Measurements from ENCODE around the gene MCC.

The MCC gene

DNA sequence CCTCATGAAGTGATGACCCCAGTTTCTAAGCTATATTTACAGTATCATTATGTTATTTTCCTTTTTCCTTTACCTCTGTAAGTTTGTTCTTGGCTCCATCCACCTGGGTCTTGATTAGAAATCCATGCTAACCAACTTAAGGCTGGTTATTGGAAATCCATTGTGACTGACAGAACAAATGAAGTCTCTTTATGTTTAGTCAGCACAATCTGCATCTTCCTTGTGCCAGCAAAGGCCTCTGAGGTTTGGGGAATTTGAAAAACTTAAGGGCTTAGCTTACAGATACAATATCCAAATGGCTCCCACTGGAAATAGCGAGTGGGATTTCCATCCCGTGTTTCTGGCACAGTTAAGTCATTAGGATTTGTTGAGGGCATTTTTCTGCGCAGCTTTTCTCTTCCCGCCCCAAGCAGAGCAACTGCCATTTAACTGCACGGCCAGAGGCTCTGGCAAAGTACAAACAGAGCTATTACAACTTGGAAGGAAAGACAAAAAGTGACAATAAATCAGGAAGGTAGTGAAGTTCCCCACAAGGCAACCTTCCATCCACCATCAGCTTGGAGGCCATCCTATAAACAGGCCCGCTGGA is 447.5 kb downstream of the MCC start:
- no peak for DNase-seq

DNA sequence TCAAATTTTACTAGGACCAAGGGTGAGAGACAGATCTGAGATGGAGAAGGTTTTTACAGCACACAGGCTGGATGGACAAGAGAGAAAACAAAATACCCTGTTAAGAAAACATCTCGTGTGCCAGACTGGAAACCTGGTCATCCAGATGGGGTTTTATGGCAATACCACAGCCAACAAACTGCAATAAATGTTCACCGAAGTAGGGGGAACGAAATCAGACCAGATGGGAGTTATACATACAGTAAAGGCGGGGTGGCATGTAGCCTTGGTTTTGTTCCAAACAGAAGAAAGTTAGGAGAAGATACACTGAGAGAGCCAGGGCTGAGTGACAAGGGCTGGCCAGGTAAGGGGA is 448.3 kb downstream of the MCC start:
- DNase-seq = no peak

DNA sequence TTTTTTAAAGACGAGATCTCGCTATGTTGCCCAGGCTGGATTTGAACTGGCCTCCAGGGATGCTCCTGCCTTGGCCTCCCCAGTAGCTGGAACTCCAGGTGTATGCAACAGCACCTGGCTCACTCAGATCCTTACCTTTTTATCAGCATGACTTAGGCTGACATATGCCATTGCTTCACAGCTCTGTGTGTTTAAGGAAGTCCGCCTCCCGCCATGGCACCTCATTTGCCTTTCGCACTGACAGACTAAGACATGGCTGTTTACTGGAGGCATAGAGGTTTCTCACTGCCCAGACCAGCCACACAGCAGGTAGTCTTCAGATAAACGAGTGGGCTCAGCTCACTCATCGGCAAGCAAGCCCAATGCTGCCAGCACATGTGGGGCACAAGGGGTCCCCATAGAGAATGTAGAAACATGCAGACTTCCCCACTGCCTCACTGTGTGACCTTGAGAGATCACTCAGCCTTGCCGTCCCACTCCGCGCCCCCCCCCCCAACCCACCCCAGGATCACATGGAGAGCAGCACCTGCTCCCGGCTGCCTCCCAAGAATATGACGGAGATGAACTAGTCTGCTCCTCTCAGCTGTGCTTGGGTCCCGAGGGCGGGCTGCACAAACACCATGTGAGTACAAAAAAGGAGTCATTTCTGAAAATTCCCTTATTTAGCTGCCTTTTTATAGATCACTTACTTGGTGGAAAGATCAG is 448.9 kb downstream of the MCC start:
- no peak for DNase-seq

DNA sequence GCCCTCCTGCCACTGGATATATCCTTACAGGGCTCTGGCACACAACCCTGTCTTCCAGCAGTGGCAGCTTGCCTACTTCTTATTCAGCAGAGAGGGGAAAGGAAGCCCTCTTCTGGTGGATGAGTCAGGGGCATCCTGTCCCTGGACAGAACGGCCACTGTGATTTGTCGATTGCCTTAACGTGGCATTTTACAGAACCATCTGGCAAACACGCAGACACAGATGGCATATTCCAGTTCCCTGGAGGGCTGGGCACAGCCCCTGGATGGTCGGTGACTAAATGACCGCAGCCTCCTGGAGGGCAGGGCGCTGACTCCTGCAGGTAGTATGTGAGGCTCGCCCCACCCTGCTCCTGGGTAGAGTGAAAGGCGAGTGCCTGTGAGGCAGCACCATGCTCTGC is 449.5 kb downstream of the MCC start:
- DNase-seq = no peak

DNA sequence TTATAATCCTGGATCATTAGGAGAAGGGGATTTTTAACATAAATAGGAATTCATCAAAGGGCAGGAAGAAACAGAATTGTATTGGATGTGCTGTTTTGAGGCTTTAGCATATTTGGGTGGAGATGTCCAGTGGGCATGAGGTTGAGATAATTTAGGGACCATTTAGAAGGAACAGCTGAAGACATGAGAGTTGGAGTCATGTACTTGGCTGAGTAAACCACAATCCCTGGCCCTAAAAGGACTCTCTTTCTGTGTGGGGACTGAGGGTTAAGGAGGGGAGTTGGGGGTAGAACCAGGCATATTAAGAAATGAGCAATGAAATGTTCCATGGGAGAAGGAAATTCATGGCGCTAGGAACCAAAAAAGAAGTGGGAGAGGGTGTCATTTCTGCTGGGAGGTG is 450.1 kb downstream of the MCC start:
- DNase-seq = no peak

DNA sequence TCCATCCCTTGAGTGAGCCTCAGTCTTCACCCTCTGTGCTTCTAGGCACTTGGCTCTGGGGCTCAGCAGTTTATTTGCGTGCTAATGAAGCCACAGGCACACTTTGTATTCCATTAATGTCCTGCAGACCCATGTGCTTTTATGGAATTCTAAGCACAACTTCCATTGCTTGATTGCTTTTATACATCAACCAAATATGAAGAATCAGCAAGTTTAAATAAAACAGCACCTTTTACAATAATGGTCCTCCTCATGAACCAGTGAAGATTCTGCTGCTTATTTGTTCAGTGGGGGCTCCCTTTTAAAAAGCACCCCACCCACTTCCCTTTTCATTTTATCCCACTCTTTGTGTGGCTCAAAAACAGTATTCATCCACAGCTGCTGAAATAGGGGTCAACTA is 451.4 kb downstream of the MCC start:
- DNase-seq = no peak

DNA sequence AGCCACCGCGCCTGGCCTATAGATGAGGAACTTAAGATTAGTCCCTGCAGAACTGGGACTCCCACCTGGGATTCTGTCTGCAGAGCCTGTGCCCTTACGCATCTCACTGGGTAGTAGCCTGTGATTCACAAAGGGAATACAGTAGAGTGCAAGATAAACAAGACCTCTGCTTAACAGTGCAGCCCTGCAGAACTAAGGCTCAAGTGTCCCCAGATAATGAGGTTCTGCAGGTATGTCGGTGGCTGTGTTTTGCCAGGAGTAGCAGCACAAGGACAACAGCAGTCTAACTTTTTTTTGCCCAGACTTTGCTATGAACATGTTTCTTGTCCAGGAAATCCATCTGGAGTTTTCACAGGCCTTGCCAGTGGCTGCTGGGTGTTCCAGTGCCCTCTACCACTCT is 451.9 kb downstream of the MCC start:
- no peak for DNase-seq

DNA sequence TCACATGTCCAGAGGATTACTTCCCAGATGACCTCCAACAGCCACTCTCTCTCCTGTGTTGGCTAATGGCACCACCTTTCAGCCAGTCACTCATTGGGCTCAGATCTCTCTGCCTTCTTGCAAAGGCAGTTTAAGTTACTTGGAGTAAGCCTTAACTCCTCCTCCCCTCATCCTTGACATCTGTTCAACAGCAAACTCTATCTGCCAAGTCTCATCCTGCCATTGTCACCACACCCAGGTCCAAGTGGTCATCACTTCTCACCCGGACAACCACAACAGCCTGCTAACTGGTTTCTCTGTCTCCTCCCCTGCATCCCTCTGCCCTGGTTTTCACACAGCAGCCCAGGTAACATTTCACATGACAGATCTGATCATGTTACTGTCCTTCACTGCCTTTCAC is 453.2 kb downstream of the MCC start:
- DNase-seq = no peak

DNA sequence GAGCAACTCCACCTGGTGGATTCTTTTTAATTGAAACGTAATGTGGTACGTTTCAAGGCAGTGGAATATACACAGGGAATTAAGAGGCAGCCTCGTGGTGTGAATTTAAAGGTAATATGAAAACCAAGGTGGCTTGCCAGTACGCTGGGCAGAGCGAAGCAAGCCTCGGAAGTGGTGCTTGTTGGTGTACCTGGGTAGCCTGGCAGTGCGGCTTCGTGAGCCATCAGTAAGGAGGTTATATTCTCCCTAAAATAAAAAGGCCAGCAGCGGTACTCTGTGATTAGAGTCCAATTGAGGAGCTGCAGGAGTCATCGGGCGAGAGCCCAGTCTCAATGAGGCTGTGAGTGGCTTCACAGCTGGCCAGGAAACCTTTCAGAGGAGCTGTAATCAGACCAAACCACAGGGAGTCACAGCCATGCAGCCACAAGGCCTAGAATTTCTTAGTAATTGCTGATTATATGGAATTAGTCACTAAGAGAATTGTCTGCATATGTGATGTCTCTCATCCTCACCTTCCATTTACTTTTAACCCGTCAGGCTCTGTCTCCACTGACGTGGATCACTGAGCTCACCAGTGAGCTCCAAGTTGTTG is 454.0 kb downstream of the MCC start:
- DNase-seq = no peak

DNA sequence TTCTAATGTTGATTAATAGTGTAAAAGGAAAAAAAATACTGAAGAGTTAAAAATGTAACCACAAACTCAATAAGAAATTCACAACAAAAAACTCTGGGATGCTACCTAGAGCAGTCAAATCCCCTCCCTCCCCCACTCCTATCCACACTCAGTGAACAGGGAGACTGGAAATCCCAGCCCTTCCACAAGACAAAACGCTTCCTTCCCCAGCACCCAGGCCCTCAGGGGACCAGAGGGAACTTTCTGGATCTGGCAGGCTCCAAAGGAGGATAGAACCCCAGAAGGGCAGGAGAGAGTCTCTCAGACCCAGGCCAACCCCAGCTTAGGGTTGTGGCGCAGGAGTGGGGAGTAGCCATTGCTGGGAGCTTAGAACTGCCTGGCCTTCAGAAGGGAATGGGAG is 456.7 kb downstream of the MCC start:
- DNase-seq = no peak

DNA sequence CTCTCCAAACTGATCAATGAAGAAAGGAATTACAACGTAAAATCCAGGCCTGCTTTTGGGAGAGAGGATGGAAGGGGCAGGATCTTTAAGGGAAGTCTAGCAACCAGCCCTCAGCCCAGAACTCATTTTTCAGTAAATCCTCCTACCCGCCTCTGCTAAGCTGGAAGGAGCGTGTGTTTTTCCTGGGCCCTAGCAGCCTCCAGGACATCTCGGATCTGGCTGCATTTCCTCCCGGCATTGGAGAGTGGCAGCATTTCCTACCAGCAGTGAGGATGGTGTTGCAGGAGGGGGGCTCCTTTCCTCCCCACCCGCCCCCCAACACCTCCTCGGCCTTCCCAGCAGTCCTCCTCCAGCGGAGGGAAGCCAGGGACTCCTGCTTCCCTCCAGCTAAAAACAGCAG is 457.1 kb downstream of the MCC start:
- DNase-seq = no peak

DNA sequence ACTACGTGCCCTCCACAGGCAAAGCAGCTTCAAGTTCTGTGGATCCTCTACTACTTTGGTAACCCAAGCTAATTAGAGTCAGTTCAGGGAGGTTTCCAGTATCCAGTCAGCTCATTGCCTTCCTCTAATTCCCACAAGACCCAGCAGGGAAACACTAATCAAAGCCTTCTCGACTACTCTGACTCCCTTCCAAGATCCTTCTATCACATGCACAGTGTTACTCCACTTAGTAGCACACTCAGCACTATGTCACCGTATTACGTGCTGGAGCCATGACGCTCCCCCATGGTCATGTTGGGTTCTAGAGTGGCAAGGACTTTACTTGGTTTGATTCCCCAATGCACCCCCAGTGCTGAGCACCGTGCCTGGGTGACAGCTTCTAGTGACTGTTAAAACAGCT is 458.6 kb downstream of the MCC start:
- no peak for DNase-seq

DNA sequence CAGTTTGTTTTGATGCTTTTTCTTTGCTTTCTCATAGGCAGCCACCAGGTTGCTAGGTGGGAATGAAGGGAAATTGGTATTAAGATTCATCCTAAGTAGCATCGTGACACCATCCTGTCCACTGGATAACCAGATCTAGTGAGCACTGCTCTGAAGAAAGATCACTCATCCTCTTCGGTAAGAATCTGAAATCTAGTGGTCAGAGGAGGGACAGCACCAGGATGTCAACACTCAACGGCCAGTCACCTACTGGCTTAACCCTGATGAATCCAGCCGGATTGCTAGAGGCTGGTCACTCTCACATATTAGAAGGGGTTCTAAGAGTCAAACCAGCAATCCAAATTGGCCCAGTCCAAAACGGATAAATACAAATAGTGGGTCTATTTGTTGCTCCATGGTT is 460.8 kb downstream of the MCC start:
- no peak for DNase-seq

DNA sequence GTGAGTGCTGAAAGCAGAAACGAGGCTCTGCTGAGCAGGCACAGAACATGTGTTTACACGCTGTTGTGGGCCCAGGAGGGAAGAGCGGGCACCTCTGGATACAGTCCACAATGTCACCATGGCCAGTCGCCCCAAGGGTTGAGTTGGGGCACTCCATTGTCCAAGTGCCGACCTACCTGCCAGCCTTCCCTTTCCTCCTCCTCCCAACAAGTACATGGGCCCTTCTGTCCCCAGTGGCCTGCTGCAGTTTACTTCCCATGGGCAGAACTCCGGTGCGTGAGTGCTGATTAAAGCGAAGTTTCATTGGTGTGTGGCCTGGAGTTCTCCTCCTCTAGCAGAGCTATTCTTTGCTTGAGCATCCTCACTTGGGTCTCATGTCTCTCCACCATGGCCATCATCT is 461.2 kb downstream of the MCC start:
- DNase-seq = no peak

DNA sequence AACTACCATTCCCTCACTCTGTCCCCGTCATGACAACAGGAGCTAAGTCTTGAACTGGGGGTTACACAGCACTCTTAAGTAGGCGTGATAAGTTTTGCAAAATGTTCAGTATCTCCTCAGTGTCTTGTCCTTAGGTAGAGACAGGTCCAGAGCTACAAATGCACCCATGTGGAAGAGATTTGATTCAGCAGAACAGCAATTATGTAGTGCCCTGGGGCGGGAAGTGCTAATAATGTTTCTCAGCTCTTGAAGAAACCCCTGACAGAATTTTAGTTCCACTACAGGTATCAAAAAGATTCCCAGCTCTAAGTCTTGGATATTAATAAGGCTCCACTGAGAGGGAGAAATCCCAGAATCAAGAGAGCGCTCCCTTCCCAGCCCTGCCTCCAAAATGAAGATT is 462.0 kb downstream of the MCC start:
- DNase-seq = no peak

DNA sequence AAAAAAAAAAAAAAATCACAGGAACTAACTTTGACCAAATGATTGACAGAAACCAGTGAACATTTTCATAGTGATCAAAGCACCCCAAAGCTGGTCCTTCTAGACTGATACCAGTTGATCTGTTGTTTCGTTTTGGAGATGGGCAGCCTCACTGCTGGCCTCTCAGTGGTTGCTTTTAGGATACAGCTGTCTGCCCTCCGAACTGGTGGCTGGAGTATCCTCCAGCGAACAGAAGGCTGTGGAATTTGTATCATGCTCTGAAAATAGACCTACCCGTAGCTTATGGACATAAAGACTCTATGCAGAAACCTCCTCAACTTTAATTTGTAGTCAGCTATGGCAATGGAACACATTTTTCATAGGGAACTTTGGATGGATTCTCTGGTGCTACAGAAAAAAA is 462.7 kb downstream of the MCC start:
- no peak for DNase-seq

DNA sequence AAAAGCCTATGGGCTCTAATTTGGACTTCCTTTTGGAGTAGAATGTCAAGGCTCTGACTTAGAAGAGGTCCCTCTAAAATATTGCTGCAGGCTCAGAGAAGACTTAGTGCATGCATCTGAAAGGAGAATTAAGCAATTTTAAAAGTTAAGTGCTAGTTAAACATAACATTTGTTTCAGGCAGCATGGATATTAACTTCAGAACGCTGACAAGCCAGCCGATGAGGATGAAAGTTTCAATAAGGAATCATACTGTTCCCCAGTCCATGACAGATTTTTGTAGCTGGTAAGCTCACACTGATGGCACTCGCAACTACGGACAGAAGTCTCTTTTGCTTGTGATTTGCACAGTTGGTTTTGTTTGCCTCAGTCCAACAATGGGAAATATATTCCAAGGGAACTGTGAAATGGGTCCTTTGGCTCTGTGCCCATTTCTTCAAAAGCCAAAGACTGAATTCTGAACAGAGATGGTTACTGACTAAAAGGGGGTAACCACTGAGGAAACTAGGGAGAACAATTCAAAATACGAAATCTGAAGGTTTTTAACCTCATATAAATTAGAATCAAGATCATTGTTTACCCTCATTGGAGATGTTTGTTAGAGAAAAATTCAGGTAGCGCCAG is 464.1 kb downstream of the MCC start:
- no peak for DNase-seq

DNA sequence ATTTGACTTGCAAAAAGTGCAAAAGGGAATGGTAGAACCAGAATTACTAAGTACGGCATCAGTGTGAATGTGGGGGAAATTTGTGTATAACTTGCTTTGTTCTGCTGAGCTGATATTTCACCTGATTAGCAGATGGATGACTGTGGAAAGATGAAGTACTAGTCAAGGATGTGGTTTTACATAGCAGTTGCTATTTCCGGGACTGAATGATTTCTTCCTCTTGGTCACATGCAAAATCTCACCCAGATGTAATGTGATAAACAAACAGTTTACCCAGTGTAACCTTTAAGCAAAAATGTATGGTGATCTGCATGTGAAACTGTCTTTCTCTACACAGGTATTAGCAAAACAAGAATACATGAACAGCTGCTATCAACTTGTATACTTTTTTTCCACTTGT is 465.6 kb downstream of the MCC start:
- DNase-seq = peak in 1 of 2 donors; percentile 75

DNA sequence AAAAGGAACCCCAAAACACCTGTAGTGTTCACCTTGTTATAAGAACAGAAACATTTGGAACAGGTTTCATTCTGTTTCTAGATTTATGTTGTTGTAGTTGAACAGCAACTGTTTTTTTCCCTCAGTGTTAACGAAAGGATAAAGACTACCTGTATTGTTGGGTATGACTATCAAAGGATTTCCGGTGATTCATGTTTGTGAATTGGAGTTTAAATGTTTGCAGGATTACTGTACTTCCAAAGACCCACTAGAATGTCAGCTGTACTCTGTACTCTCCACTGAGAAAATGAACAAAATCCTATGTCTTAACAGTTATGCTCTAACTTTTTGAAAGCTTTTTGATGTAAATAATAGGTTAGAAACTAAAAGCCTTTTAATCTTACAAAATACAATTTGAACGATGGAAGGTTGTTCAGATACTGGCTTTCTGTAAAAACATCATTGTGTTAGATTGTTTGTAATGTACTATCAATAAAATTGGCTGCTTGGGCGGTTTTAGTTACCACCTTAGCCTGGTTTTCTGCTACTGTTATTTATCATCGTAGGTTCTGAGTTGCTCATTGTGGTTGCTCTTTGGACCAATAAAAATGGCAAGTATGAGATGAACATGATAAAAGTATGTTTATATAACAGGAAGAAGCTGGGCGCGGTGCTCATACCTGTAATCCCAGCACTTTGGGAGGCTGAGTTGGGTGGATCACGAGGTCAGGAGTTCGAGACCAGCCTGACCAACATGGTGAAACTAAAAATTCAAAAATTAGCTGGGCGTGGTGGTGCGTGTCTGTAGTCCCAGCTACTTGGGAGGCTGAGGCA is 467.6 kb downstream of the MCC start:
- peak in 1 of 2 donors; percentile 20 for DNase-seq

DNA sequence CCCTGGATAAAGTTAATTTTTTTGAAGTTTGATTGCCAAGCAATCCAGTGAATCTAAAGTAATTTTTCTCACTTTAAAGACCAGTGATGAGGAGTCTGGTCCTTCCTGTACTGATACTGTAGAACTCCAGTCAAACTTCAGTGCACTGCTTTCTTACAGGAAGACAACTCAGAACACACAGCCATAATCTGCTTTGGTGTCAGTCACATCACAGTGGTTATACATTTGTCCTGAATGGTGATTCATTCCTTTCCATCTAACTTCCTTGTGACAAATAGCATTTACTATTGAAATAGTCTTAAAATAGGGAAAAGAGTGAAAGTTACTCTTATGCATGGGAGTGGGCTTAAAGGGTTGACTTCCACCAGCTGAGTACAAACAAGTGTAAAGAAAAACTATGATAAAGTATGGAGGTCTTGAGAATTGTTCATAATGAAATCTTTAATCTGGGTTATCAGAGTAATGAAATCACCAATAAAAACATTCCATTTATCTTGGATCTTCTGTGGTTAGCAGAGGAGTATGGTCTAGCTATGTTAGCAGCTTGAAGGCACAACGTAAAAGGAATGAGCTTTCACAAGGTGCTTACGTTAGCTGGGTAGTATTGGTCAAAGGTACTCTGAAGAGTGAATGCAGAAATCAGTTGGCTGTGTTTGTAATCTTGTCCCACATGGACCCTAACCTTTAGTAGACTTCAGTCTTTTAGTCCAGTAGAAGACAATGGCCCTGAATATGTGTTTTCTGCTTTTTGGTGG is 470.2 kb downstream of the MCC start:
- no peak for DNase-seq

DNA sequence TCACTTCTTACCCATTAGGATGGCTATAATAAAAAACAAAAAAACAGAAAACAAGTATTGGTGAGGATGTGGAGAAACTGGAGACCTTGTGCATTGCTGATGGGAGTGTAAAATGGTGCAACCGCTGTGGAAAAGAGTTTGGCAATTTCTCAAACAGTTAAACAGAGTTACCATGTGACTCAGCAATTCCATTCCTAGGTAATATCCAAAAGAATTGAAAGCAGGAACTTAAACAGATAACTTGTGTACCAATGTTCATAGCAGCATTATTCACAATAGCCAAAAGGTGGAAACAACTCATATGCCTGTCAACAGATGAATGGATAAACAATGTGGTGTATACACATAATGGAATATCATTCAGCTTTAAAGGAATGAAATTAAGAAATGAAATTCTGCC is 482.8 kb downstream of the MCC start:
- no peak for DNase-seq

DNA sequence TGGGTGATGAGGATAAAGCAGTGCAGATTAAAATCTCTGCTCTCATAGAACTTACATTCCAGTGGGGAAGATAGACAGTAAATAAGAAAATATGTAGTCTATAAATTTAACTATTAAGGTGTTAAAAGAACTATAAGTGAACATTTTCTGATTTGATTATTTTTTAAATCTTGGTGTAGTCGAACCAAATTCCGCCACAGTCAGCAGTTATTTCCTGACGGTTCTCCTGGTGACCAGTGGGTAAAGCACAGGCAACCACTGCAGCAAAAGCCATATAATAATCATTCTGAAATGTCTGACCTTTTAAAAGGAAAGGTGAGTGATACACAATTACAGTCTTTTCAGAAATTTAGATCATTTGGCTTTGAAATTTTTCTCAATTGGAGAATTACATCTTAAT is 484.5 kb downstream of the MCC start:
- DNase-seq = no peak

DNA sequence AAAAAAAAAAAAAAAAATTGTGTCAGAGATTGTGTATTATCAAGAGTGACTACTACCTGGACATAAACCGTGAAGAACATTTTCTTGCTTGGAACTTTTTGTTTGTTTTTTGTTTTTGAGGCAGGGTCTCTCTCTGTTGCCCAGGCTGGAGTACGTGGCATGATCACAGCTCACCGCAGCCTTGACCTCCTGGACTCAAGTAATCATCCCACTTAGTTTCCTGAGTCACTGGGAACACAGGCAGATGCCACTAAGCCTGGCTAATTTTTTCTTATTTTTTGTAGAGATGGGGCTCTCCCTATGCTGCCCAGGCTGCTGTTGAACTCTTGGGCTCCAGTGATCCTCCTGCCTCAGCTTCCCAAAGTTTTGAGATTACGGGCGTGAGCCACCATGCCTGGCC is 485.8 kb downstream of the MCC start:
- no peak for DNase-seq

Measured in CD4-positive, alpha-beta T cell treated with Interferon alpha-2 for 1 hour (primary cell).